Measurements from ENCODE around the gene BCL6. TPM values are rescaled to one million over a fixed set of nuclear protein-coding genes. Genes with fewer than 3 reads are reported as not detected.

BCL6 gene
- total and polyA plus RNA-seq, 9 donors = 46.3 to 91.1 (median 54.7) TPM

GRCh38 chr3:187750006-187750512, 4.8 kb upstream of the BCL6 start:
- Histone ChIP-seq H3K9me3 (no peaks in the 10 kb centered on the region), H3K4me3 (peak overlapping the region; percentile 12), H3K36me3 (no peaks in the 10 kb centered on the region), H3K27ac (peak overlapping the region in 1 of 2 donors; percentile 100), H3K27me3 (no peaks in the 10 kb centered on the region), H3K4me1 (ENCODE audit: insufficient read depth) (no peaks in the 10 kb centered on the region)
- peak in 3 of 5 donors; percentile 34 to 56 (median 52) for DNase-seq
- intact Hi-C loops (cut with DNase I) = loop anchor here in 1 of 4 donors (10.0 kb wide), 1 partner anchor 155 kb away; no protein-coding TSS in a partner anchor
- no peak for TF ChIP-seq POLR2A (IDR thresholded peaks at IDR 0.05)
- TF ChIP-seq EP300 (IDR thresholded peaks at IDR 0.05) = no peak
- no peak for TF ChIP-seq CTCF (IDR thresholded peaks at IDR 0.05)
- WGBS, 3 donors = 14 to 48% (median 18%) methylated on average over 14 of the region's 14 CpGs

GRCh38 chr3:187748050-187748481, 2.8 kb upstream of the BCL6 start:
- H3K4me1 ChIP-seq (ENCODE audit: insufficient read depth) = no peaks in the 10 kb centered on the region
- H3K27ac ChIP-seq = peak overlapping the region in 1 of 2 donors; percentile 100
- TF ChIP-seq POLR2A (IDR thresholded peaks at IDR 0.05) (peak; percentile 7), EP300 (IDR thresholded peaks at IDR 0.05) (no peak), CTCF (IDR thresholded peaks at IDR 0.05) (peak; percentile 83 to 91 (median 90))
- no peak overlapping the region for H3K4me3 ChIP-seq
- H3K27me3 ChIP-seq = no peaks in the 10 kb centered on the region
- WGBS, 3 donors = 10 to 14% (median 12%) methylated on average over 2 of the region's 2 CpGs
- peak; percentile 89 to 96 (median 94) for DNase-seq
- H3K36me3 ChIP-seq = no peaks in the 10 kb centered on the region
- intact Hi-C loops (cut with DNase I) = loop anchor here (5.0 to 10.0 kb wide), 7 partner anchors 304 to 877 kb away; partner anchors contain the start of gene LPP (in 1 of the 4)
- no peaks in the 10 kb centered on the region for H3K9me3 ChIP-seq

GRCh38 chr3:187747506-187747905, 2.2 kb upstream of the BCL6 start:
- TF ChIP-seq EP300 (IDR thresholded peaks at IDR 0.05) = no peak
- TF ChIP-seq CTCF (IDR thresholded peaks at IDR 0.05) = no peak
- no peak for TF ChIP-seq POLR2A (IDR thresholded peaks at IDR 0.05)
- no peaks in the 10 kb centered on the region for H3K27me3 ChIP-seq
- H3K36me3 ChIP-seq = no peaks in the 10 kb centered on the region
- no peaks in the 10 kb centered on the region for H3K4me1 ChIP-seq (ENCODE audit: insufficient read depth)
- H3K9me3 ChIP-seq = no peaks in the 10 kb centered on the region
- H3K27ac ChIP-seq = peak overlapping the region; percentile 58 to 100
- no peak for DNase-seq
- WGBS, 3 donors = 44 to 61% (median 52%) methylated on average over 5 of the region's 5 CpGs
- intact Hi-C loops (cut with DNase I) = loop anchor here (5.0 to 10.0 kb wide), 7 partner anchors 305 to 877 kb away; partner anchors contain the start of gene LPP (in 1 of the 4)
- no peak overlapping the region for H3K4me3 ChIP-seq

- TF ChIP-seq CTCF (IDR thresholded peaks at IDR 0.05) = no peak
- no peak for TF ChIP-seq POLR2A (IDR thresholded peaks at IDR 0.05)
- TF ChIP-seq EP300 (IDR thresholded peaks at IDR 0.05) = no peak
- 2 to 12% (median 3%) methylated on average over 10 of the region's 10 CpGs for WGBS, 3 donors
- H3K4me1 ChIP-seq (ENCODE audit: insufficient read depth) = no peaks in the 10 kb centered on the region
- no peaks in the 10 kb centered on the region for H3K27me3 ChIP-seq
- peak overlapping the region; percentile 88 for H3K4me3 ChIP-seq
- peak overlapping the region; percentile 58 to 100 for H3K27ac ChIP-seq
- intact Hi-C loops (cut with DNase I) = loop anchor here (5.0 to 10.0 kb wide), 7 partner anchors 306 to 878 kb away; partner anchors contain the start of gene LPP (in 1 of the 4)
- no peaks in the 10 kb centered on the region for H3K9me3 ChIP-seq
- no peaks in the 10 kb centered on the region for H3K36me3 ChIP-seq
- peak in 2 of 5 donors; percentile 46 to 65 for DNase-seq
These were observed 1.4 kb upstream of the BCL6 start for GRCh38 chr3:187746442-187747281.

Measured in ovary (tissue), 9 donors.